Liver (tissue), 3 donors: ENCODE results near the gene CEP135.

Experiments used
- JUND ChIP-seq, 2 donors: IDR thresholded peaks; 2 replicates each; pipeline ENCODE4 v1.6.1; 2016; ENCODE audit warnings: antibody characterized with exemption in 2 of 2
- TF ChIP-seq, protein P1 (sequence below): fragments of 150-350 bp; IDR thresholded peaks from 2 replicates; pipeline ENCODE4 v1.5.1; 2017; ENCODE audit warnings: improper control_type of control experiment, low read depth, low read length; ENCODE audit not compliant: missing input control
- TF ChIP-seq, protein P2 (sequence below): IDR thresholded peaks from 2 replicates; pipeline ENCODE4 v1.6.1; 2016; ENCODE audit warnings: antibody characterized with exemption, mild to moderate bottlenecking
- donor health status: healthy.
- donor health status: healthy.

DNA sequence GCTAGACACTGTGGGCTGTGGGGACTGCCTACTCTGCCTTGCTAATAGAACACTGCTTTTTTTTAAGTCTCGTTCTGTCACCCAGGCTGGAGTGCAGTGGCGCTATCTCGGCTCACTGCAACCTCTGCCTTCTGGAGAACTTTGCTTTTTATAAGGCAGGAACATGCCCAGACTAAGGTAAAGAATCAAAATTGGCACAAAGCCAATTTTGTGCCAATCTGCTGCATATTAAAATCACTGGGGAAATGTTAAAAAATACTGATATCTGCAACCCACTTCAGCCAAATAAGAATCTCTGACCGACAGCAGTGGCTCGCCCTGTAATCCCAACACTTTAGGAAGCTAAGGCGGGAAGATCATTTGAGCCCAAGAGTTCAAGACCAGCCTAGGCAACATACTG, 36.5 kb upstream of the CEP135 start:
- TF ChIP-seq, protein P1, sequence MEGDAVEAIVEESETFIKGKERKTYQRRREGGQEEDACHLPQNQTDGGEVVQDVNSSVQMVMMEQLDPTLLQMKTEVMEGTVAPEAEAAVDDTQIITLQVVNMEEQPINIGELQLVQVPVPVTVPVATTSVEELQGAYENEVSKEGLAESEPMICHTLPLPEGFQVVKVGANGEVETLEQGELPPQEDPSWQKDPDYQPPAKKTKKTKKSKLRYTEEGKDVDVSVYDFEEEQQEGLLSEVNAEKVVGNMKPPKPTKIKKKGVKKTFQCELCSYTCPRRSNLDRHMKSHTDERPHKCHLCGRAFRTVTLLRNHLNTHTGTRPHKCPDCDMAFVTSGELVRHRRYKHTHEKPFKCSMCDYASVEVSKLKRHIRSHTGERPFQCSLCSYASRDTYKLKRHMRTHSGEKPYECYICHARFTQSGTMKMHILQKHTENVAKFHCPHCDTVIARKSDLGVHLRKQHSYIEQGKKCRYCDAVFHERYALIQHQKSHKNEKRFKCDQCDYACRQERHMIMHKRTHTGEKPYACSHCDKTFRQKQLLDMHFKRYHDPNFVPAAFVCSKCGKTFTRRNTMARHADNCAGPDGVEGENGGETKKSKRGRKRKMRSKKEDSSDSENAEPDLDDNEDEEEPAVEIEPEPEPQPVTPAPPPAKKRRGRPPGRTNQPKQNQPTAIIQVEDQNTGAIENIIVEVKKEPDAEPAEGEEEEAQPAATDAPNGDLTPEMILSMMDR, result no peak
- no peak for TF ChIP-seq JUND (IDR thresholded peaks at IDR 0.05)
- TF ChIP-seq, protein P2, sequence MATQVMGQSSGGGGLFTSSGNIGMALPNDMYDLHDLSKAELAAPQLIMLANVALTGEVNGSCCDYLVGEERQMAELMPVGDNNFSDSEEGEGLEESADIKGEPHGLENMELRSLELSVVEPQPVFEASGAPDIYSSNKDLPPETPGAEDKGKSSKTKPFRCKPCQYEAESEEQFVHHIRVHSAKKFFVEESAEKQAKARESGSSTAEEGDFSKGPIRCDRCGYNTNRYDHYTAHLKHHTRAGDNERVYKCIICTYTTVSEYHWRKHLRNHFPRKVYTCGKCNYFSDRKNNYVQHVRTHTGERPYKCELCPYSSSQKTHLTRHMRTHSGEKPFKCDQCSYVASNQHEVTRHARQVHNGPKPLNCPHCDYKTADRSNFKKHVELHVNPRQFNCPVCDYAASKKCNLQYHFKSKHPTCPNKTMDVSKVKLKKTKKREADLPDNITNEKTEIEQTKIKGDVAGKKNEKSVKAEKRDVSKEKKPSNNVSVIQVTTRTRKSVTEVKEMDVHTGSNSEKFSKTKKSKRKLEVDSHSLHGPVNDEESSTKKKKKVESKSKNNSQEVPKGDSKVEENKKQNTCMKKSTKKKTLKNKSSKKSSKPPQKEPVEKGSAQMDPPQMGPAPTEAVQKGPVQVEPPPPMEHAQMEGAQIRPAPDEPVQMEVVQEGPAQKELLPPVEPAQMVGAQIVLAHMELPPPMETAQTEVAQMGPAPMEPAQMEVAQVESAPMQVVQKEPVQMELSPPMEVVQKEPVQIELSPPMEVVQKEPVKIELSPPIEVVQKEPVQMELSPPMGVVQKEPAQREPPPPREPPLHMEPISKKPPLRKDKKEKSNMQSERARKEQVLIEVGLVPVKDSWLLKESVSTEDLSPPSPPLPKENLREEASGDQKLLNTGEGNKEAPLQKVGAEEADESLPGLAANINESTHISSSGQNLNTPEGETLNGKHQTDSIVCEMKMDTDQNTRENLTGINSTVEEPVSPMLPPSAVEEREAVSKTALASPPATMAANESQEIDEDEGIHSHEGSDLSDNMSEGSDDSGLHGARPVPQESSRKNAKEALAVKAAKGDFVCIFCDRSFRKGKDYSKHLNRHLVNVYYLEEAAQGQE, result no peak
